ENCODE measurements around the gene WNT5A. TPM values are rescaled to one million over a fixed set of nuclear protein-coding genes. Genes with fewer than 3 reads are reported as not detected.

WNT5A gene
- total RNA-seq (2021) (146 and 174 TPM in 2 replicates), Bru-seq, nascent RNA (percentile 96 among the genes with signal in this experiment), BruChase-seq, experiment 1, labeled RNA remaining after a 2-hour chase (percentile 99 among the genes with signal in this experiment), BruChase-seq, experiment 2, labeled RNA remaining after a 6-hour chase (percentile 98 among the genes with signal in this experiment)
- long read RNA-seq, full-length matches to known transcripts = 24 of 78 reads
- long read RNA-seq, partial matches to known transcripts = 29 of 78 reads
- long read RNA-seq, other reads (novel, unspliced or antisense) = 25 of 78 reads

DNA sequence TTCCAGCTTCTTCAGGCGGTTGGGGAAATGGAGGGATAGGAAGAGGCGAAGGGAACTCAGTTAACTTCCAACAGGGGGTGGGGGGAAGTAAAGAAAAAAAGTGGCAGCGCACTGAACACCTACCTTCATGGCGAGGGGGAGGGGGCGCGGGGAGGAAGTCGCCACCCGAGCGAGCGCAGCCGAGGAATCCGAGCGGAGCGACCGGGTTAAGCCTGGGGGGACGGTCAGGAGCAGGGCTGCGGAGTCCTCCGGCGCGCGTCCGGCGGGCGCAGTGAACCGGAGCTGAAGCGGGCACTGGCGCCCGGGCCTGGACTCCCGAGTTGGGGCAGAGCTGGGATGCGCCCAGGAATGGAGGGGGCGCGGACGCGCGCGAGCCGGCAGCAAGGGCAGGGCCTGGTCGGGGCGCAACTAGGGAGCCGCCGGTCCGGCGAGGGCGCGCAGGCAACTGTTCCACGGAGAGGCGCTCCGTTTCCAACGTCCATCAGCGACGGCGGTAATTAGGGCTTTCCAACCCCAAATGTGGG lies at the start of gene WNT5A:
WNT5A (minus strand) TSS at position 450 of the 524 bp plus-strand sequence; CDS start at position 129, 321 bp downstream.
- POLR2A ChIA-PET (ENCODE audit: unreplicated experiment) = interaction anchor here (0.6 to 0.9 kb wide), 3 partner anchors 125 to 624 kb away, joined by 4 to 9 read pairs (median 7); no protein-coding TSS in a partner anchor
- peak within 1 kb of the TSS; percentile 72 for H2AFZ ChIP-seq
- BruUV-seq (replicated peaks) = no TSS peak
- H3F3A ChIP-seq (ENCODE audit: insufficient read depth, low read depth) = peaks cover 18% of the 10 kb centered on the region; the same call in 1 of the 2 replicates
- CTCF ChIA-PET = no interaction called here
- peaks cover 22% of the 10 kb centered on the region for H3K4me1 ChIP-seq (replicated peaks; ENCODE audit: insufficient read depth)
- peaks cover 48% of the 10 kb centered on the region for H3K79me2 ChIP-seq (ENCODE audit: low read depth)
- intact Hi-C loops (cut with micrococcal nuclease; ENCODE audit: unreplicated experiment) = loop anchor here (1.0 to 10.0 kb wide), 9 partner anchors 31 to 635 kb away; no protein-coding TSS in a partner anchor
- TF ChIP-seq, protein P1, sequence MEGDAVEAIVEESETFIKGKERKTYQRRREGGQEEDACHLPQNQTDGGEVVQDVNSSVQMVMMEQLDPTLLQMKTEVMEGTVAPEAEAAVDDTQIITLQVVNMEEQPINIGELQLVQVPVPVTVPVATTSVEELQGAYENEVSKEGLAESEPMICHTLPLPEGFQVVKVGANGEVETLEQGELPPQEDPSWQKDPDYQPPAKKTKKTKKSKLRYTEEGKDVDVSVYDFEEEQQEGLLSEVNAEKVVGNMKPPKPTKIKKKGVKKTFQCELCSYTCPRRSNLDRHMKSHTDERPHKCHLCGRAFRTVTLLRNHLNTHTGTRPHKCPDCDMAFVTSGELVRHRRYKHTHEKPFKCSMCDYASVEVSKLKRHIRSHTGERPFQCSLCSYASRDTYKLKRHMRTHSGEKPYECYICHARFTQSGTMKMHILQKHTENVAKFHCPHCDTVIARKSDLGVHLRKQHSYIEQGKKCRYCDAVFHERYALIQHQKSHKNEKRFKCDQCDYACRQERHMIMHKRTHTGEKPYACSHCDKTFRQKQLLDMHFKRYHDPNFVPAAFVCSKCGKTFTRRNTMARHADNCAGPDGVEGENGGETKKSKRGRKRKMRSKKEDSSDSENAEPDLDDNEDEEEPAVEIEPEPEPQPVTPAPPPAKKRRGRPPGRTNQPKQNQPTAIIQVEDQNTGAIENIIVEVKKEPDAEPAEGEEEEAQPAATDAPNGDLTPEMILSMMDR (conservative IDR thresholded peaks at IDR 0.05) = no peak
- no peak for TF ChIP-seq EZH2 (IDR thresholded peaks at IDR 0.05; ENCODE audit: low read depth)
- H3K4me2 ChIP-seq = peak within 1 kb of the TSS; percentile 72
- no peaks in the 10 kb centered on the region for H3K9me2 ChIP-seq (ENCODE audit: insufficient read depth)
- H3K27me3 ChIP-seq (ENCODE audit: insufficient read depth, low read depth) = no peaks in the 10 kb centered on the region
- no peaks in the 10 kb centered on the region for H3K36me3 ChIP-seq (ENCODE audit: low read depth)
- H3K4me3 ChIP-seq = peak within 1 kb of the TSS; percentile 58
- no peaks in the 10 kb centered on the region for H4K20me1 ChIP-seq (ENCODE audit: insufficient read depth)
- no peaks in the 10 kb centered on the region for H3K9me3 ChIP-seq (ENCODE audit: insufficient read depth, low read depth)
- H3K27ac ChIP-seq = peak within 1 kb of the TSS; percentile 73
- DNase-seq = no peak

DNA sequence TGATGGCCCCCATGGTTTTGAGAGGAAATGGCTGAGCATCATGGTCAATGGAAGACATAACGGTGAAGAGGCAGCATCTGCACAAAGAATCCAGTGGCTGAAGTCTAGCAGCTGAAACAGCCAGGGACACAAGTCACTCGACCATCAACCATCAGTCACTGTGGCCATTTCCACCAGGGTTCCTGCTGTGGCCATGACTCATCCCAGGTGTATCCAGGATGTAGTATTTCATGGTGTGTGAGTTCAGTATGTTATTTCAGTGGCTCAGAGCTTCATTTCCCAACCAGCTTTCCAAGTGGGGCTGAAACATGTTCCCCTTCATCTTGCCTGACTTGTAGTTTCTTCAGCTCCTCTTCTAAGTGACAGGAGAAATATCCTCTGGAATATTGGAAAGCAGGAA lies 47.8 kb upstream of the WNT5A start:
- ChIA-PET CTCF (no interaction called here), POLR2A (ENCODE audit: unreplicated experiment) (no interaction called here)
- peaks cover 12% of the 10 kb centered on the region for H3K4me1 ChIP-seq (replicated peaks; ENCODE audit: insufficient read depth)
- no peaks in the 10 kb centered on the region for H4K20me1 ChIP-seq (ENCODE audit: insufficient read depth)
- no peaks in the 10 kb centered on the region for H3K9me3 ChIP-seq (ENCODE audit: insufficient read depth, low read depth)
- peak; percentile 35 to 73 for DNase-seq
- 0 out of 2 replicates have a peak overlapping the region, but pooled peaks have one; percentile 30 for H3K27ac ChIP-seq
- no peaks in the 10 kb centered on the region for H3K27me3 ChIP-seq (ENCODE audit: insufficient read depth, low read depth)
- TF ChIP-seq EZH2 (IDR thresholded peaks at IDR 0.05; ENCODE audit: low read depth) = no peak
- TF ChIP-seq, protein P1 (conservative IDR thresholded peaks at IDR 0.05) = no peak
- no peaks in the 10 kb centered on the region for H3F3A ChIP-seq (ENCODE audit: insufficient read depth, low read depth)
- no peak overlapping the region for H3K4me3 ChIP-seq
- intact Hi-C loops (cut with micrococcal nuclease; ENCODE audit: unreplicated experiment) = no loop called here
- no peaks in the 10 kb centered on the region for H3K36me3 ChIP-seq (ENCODE audit: low read depth)
- H3K9me2 ChIP-seq (ENCODE audit: insufficient read depth) = no peaks in the 10 kb centered on the region
- H3K4me2 ChIP-seq = peak overlapping the region; percentile 24; the same call in 1 of the 2 replicates
- no peak overlapping the region for H2AFZ ChIP-seq
- no TSS peak for BruUV-seq (replicated peaks)
- no peaks in the 10 kb centered on the region for H3K79me2 ChIP-seq (ENCODE audit: low read depth)

DNA sequence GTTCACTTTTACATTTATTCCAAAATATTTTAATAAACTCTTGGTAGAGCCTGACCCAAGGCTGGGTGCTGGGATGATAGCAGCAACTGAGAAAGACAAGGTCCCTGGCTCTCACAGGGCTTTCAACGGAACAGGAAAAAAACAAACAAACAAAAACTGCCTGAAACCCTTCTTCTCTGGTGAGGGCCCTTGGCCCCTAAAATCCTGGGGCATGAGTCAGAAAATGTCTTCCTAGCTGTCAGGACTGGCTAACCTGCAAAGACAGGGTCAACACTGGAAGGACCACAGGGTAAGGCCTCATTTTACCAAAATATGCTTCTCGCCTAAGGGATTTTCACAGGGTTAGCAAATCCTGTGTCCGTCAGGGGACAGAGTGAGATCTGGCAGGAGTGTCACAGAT lies 45.7 kb upstream of the WNT5A start:
- Histone ChIP-seq H3K27me3 (ENCODE audit: insufficient read depth, low read depth) (no peaks in the 10 kb centered on the region), H4K20me1 (ENCODE audit: insufficient read depth) (no peaks in the 10 kb centered on the region), H3K27ac (no peak overlapping the region), H3K4me3 (no peak overlapping the region), H3K9me2 (ENCODE audit: insufficient read depth) (no peaks in the 10 kb centered on the region), H3K9me3 (ENCODE audit: insufficient read depth, low read depth) (no peaks in the 10 kb centered on the region), H3K4me1 (replicated peaks; ENCODE audit: insufficient read depth) (peaks cover 12% of the 10 kb centered on the region), H3K36me3 (ENCODE audit: low read depth) (no peaks in the 10 kb centered on the region), H3F3A (ENCODE audit: insufficient read depth, low read depth) (no peaks in the 10 kb centered on the region), H2AFZ (no peak overlapping the region), H3K79me2 (ENCODE audit: low read depth) (no peaks in the 10 kb centered on the region), H3K4me2 (no peak overlapping the region)
- intact Hi-C loops (cut with micrococcal nuclease; ENCODE audit: unreplicated experiment) = no loop called here
- ChIA-PET CTCF (no interaction called here), POLR2A (ENCODE audit: unreplicated experiment) (interaction anchor here (0.6 kb wide), 1 partner anchor 97 kb away, joined by 4 read pairs; no protein-coding TSS in a partner anchor)
- TF ChIP-seq, protein P1 (conservative IDR thresholded peaks at IDR 0.05) = no peak
- no peak for TF ChIP-seq EZH2 (IDR thresholded peaks at IDR 0.05; ENCODE audit: low read depth)
- no peak for DNase-seq
- no TSS peak for BruUV-seq (replicated peaks)

Measured in PC-9 (cell line).